Fibroblast of peridontal ligament (primary cell): Measurements from ENCODE around the gene TMPRSS3.
A peak's percentile ranks its signal among the peaks of the same experiment; 100 is the strongest.

Source experiments
- DNase-seq: peaks from one replicate; pipeline ENCODE4 v3.0.0-alpha.2; 2010; ENCODE audit errors: extremely low read depth

TMPRSS3 gene

GRCh38 chr21:42388740-42389448 lies 7.0 kb downstream of the TMPRSS3 start:
- DNase-seq, result no peak

DNA sequence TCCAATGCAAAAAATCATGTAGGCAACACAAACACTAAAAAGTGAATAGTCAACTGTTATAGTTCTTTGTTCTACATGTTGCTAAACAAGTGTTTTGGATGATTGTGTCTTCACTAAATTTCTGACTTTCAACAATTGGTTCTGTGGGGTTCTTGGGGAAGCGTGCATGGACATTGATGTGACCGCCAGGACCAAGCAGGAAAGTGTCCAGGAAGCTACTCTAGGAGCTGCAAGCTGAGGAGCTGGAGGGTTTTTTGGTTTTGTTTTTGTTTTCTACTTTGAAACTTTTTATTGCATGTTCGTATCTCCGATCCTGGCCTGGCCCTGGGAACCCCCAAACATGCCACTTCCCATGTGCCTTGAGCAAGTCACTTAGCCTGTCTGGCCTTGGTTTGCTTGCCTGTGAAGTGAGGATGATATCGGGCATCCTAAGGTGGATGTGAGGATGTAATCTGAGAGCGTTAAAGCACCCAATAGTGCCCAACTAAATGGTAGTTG lies 8.0 kb downstream of the TMPRSS3 start:
- no peak for DNase-seq

GRCh38 chr21:42387164-42387563 lies 8.7 kb downstream of the TMPRSS3 start:
- DNase-seq, result no peak

- DNase-seq, result no peak
Measured at GRCh38 chr21:42386034-42386591, 9.7 kb downstream of the TMPRSS3 start.

DNA sequence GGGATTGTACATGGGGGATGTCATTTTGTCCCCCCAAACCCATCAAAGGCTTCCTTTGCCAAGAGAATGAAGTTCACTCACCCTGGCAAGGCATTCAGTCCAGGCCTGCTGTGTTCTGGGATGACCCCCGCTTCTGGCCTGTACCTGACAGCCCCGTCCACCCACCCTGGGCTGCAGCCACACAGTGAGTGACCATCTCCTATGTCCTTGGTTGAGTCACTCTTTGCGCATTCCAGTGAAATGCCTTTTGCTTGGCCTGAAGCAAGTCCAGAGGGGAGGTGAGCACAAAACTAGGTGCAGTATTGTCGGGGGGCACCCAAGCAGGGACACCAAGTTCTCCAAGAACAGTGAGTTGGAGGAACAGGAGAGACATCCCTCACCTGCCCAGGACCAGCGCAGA lies 10.2 kb downstream of the TMPRSS3 start:
- DNase-seq, result no peak

- DNase-seq, result no peak
Measured at GRCh38 chr21:42384989-42385388, 10.9 kb downstream of the TMPRSS3 start.

GRCh38 chr21:42384156-42384945 lies 11.5 kb downstream of the TMPRSS3 start:
- DNase-seq, result no peak

DNA sequence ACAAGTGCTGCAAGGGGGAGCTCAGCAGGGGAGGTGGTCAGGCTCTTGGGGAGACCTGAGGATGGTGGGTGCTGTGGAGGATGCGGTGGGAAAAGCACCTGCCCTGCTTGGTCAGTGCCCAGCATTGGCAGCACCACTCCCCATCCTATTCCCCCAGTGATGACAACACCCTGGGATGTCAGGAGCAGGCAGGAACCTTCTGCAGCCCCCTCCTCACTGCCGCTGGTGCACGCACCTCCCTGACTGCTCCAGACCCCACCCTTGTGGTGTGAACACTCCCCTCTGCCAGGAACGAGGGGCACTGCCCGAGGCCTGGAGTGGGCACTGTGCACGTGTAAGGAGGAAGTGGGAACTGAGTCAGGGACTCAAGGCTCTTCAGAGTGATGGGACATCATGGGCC lies 12.5 kb downstream of the TMPRSS3 start:
- DNase-seq, result no peak

DNA sequence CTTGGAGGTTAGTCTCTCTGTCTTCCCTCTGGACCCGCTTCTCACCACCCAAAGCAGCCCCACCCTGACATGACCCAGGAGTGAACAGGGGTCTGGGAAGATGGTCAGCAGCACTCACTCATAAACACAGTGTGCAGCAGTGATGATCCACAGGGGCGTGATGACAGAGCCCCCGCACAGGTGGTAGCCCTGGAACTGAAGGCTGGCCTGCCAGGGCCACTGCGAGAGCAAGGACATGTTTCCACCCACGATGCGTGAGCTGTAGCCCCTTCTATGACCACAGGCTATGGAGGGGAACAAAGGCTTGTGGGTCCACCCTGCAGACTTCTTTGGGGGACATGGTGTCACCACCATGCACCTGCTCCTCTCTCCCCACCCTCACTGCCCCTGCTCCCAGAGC lies 12.9 kb downstream of the TMPRSS3 start:
- DNase-seq, result no peak

GRCh38 chr21:42381347-42381984 lies 14.4 kb downstream of the TMPRSS3 start:
- DNase-seq, result peak; percentile 3

DNA sequence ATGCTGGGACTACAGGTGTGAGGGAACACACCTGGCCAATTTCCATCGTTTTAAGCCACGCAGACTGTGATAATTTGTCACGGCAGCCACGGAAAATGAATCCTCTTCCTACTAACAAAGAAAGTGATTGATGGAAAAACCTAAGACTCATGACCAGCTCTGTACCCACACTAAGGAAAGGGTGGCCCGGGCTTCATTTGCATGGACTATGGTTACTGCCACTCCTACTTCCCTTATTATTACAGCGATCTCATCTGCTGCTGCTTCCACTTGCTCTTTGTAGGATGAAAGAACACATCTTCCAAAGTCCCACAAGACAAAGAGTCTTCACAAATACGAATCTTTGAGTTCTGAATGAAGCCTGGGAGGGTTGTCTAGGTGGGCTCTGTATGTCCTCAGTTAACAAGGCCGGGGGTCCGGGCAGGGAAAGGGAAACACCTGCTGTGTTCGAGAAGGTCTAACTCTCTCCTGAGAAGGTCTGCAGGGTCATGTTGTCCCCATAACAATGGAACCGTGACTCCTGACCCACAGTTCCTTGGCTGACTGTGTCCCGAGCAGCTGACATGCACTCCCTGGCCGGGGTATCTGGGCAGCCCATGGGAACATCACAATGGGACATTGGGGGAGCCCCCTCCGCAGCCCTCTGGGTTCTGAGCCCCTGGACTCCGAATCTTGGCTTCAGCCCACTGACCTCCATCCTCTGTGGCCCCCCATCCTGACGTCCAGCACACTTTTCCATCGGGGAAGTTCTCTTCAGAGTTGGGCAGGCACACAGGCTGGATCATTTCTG lies 16.2 kb downstream of the TMPRSS3 start:
- no peak for DNase-seq

- no peak for DNase-seq
Measured at GRCh38 chr21:42378418-42378817, 17.4 kb downstream of the TMPRSS3 start.

GRCh38 chr21:42377951-42378340 lies 17.9 kb downstream of the TMPRSS3 start:
- DNase-seq, result no peak

GRCh38 chr21:42377211-42377950 lies 18.5 kb downstream of the TMPRSS3 start:
- no peak for DNase-seq

DNA sequence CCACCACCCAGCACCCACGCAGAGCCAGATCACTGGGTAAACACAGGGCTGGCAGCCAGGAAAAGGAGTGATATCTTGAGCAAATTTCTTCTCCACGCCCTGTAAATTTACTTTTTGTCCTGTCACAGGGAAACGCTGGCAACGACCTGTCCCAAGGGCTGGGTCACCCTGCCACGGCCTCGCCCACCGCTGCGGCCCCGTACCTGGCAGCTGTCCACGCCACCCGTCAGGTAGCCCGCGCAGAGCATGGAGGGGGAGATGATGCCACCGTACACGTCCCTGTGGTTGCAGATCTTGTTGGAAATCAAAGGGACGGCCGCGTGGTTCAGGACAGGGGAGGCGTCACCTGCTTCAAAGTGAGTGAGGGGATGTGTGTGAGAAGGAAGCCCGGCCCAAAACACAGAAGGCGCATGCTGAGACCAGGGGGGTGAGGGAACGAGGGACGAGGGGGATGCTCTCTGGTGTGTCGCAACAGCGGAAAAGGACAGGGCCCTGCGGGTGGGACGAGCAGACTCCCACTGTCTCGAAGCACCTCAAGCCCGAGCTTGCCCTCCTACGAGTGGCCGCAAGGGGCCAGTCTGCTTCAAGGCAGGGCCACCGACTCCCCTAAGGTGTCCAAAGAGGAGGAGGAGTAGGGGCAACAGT lies 19.4 kb downstream of the TMPRSS3 start:
- no peak for DNase-seq

DNA sequence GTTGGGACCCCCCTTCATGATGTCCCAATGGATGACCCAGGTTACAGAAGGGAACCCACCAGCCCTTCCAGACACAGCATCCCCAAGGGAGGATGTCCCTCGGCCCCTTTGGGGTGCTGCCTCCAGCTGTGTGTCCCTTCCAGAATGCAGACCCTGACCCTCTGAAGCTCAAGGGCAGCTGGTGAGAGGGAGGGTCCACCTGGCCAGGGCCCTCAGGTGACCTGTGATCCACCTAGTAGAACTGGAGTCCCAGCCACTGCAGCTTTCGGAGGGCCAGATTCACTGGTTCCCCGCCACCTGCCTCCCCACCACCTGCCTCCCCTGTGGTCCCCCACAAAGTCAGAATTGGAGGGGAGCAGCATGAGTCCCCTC lies 19.9 kb downstream of the TMPRSS3 start:
- no peak for DNase-seq

DNA sequence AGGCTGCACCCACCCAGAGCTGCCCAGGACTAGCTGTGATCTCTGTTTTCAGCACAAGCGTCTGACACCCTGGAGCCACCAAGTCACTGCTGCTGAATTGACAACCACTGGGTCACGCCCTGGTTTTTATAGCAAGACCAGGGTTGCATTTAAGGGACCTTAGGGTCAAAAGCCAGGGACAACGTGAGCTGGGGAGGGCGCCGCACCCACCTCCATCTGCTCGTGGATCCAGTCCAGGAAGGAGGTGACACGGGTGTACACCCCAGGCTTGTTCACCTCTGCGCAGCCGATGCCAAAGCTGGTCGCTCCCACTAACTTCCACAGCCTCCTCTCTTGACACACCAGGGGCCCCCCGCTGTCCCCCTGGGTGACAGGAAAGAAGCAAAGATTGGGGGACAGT lies 20.3 kb downstream of the TMPRSS3 start:
- no peak for DNase-seq

- no peak for DNase-seq
Measured at GRCh38 chr21:42374864-42375499, 20.9 kb downstream of the TMPRSS3 start.

DNA sequence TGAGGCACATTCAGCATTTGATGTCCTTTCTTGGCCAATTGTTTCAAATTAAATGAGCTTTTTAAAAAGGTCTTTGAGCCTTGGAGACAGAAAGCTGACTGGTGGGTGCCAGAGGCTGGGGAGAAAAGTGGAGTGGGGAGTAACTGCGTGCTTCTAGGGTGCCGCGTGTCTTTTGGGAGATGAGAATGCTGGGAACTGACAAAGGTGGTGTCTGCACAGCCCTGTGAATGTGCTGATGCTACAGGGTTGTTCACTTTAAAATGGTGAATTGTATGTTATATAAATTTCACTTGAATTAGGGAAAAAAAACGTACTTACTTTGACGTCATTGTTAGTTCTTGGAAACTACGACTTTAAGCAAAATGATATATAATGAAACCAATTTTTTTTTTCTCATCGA lies 21.4 kb downstream of the TMPRSS3 start:
- DNase-seq, result no peak

DNA sequence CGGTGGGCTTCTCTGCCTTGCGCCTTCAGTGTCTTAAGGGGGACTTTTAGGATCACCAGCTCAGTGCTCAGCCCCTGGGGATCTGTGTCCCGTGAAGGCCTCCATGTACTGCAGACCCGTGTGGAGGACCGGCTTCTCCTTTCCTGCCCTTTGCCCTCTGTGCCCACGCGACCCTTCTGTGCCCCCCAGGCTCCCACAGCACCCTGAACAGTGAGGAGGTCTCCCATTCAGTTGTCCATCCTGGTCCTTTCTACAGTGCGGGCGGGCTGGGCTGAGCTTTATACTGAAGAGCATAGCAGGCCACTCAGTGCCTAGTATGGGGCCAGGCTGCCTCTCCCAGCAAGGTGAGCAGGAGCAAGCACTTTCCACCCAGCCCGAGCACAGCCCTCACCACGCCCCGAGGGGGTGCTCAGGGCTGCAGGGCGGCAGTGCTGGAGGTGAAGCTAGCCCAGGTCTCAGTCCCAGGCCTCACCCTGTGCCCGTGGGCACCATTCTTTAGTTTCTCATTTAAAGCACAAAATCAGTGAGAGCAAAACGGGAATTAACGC lies 21.9 kb downstream of the TMPRSS3 start:
- no peak for DNase-seq
